Uterus (tissue), 2 donors: ENCODE measurements around the gene PRR19.

Source experiments
- POLR2A ChIP-seq, 2 donors: fragments of 450-650 bp; IDR thresholded peaks; one replicate each; pipeline ENCODE4 v1.6.1; 2016; ENCODE audit warnings: antibody characterized with exemption in 2 of 2, mild to moderate bottlenecking in 1 of 2, moderate library complexity in 1 of 2
- TF ChIP-seq, protein P1 (sequence below), 4 experiments: fragments of 200-600 bp in 2 of 4; fragments of 450-650 bp in 2 of 4; sonication (generic) in 2 of 4; IDR thresholded peaks; one replicate each; pipeline ENCODE4 v1.5.1; 2016 to 2019; ENCODE audit warnings: antibody characterized with exemption in 4 of 4, mild to moderate bottlenecking in 2 of 4, moderate library complexity in 1 of 4

DNA sequence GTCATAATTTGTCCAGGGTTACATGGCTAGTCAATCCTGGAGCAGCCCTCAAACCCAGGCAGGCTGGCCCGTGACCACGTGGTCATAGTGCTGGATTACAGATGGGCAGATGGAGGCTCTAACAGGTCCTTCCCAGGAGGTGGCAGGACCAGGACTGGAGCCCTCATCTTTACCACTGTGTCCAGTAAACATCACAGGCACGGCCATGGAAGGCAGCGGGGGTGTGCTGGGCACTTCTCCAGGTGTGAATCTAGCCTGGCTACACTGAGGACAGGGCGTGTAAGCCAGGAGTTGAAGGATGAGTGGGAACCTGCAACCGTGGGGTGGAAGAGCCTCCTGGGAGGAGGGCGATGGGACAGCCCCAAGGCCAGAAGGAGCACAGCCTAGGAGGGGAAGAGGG is 26.8 kb upstream of the PRR19 start:
- TF ChIP-seq, protein P1, sequence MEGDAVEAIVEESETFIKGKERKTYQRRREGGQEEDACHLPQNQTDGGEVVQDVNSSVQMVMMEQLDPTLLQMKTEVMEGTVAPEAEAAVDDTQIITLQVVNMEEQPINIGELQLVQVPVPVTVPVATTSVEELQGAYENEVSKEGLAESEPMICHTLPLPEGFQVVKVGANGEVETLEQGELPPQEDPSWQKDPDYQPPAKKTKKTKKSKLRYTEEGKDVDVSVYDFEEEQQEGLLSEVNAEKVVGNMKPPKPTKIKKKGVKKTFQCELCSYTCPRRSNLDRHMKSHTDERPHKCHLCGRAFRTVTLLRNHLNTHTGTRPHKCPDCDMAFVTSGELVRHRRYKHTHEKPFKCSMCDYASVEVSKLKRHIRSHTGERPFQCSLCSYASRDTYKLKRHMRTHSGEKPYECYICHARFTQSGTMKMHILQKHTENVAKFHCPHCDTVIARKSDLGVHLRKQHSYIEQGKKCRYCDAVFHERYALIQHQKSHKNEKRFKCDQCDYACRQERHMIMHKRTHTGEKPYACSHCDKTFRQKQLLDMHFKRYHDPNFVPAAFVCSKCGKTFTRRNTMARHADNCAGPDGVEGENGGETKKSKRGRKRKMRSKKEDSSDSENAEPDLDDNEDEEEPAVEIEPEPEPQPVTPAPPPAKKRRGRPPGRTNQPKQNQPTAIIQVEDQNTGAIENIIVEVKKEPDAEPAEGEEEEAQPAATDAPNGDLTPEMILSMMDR (IDR thresholded peaks at IDR 0.05), result no peak
- no peak for TF ChIP-seq POLR2A (IDR thresholded peaks at IDR 0.05)
